ENCODE data around the gene OLFM1. TPM values are rescaled to one million over a fixed set of nuclear protein-coding genes. Genes with fewer than 3 reads are reported as not detected.
"Not testable (repeated sequence)": the region's sequence is repeated elsewhere in the genome, so short reads cannot be mapped to it uniquely, and the experiment has no call there.

The OLFM1 gene
- total RNA-seq, 2 experiments from 2014 or later = 0.30 TPM; not detected in 1

GRCh38 chr9:135136991-135137832 lies 49.7 kb downstream of the OLFM1 start:
- no peak for DNase-seq
- Mint-ChIP-seq H3K9me3 (ENCODE audit: low read depth) (no peaks in the 10 kb centered on the region), H3K4me3 (no peak overlapping the region), H3K27me3 (no peaks in the 10 kb centered on the region), H3K36me3 (no peaks in the 10 kb centered on the region), H3K27ac (no peak overlapping the region), H3K4me1 (no peaks in the 10 kb centered on the region)
- CTCF ChIA-PET = no interaction called here
- no peak for ATAC-seq

- DNase-seq (no peak), ATAC-seq (no peak)
- Mint-ChIP-seq H3K27ac (no peak overlapping the region), H3K4me1 (no peaks in the 10 kb centered on the region), H3K9me3 (ENCODE audit: low read depth) (no peaks in the 10 kb centered on the region), H3K4me3 (no peak overlapping the region), H3K36me3 (no peaks in the 10 kb centered on the region), H3K27me3 (no peaks in the 10 kb centered on the region)
- CTCF ChIA-PET = no interaction called here
Observed at GRCh38 chr9:135138078-135138855, 50.8 kb downstream of the OLFM1 start.

- CTCF ChIA-PET = no interaction called here
- ATAC-seq (no peak), DNase-seq (no peak)
- Mint-ChIP-seq H3K36me3 (no peaks in the 10 kb centered on the region), H3K4me1 (no peaks in the 10 kb centered on the region), H3K4me3 (no peak overlapping the region), H3K27me3 (no peaks in the 10 kb centered on the region), H3K9me3 (ENCODE audit: low read depth) (no peaks in the 10 kb centered on the region), H3K27ac (no peak overlapping the region)
Observed at GRCh38 chr9:135139366-135139959, 52.0 kb downstream of the OLFM1 start.

GRCh38 chr9:135141183-135141774 lies 53.8 kb downstream of the OLFM1 start:
- H3K4me1 Mint-ChIP-seq = no peaks in the 10 kb centered on the region
- H3K36me3 Mint-ChIP-seq = no peaks in the 10 kb centered on the region
- no peaks in the 10 kb centered on the region for H3K9me3 Mint-ChIP-seq (ENCODE audit: low read depth)
- no peak overlapping the region for H3K27ac Mint-ChIP-seq
- CTCF ChIA-PET = no interaction called here
- H3K4me3 Mint-ChIP-seq = no peak overlapping the region
- no peak for DNase-seq
- no peaks in the 10 kb centered on the region for H3K27me3 Mint-ChIP-seq
- no peak for ATAC-seq

- no peaks in the 10 kb centered on the region for H3K36me3 Mint-ChIP-seq
- no peak overlapping the region for H3K4me3 Mint-ChIP-seq
- CTCF ChIA-PET = no interaction called here
- H3K9me3 Mint-ChIP-seq (ENCODE audit: low read depth) = no peaks in the 10 kb centered on the region
- H3K27ac Mint-ChIP-seq = no peak overlapping the region
- ATAC-seq = no peak
- H3K27me3 Mint-ChIP-seq = no peaks in the 10 kb centered on the region
- H3K4me1 Mint-ChIP-seq = no peaks in the 10 kb centered on the region
- DNase-seq = no peak
Observed at GRCh38 chr9:135144581-135145170, 57.2 kb downstream of the OLFM1 start.

GRCh38 chr9:135145312-135145711 lies 57.8 kb downstream of the OLFM1 start:
- H3K9me3 Mint-ChIP-seq (ENCODE audit: low read depth) = no peaks in the 10 kb centered on the region
- CTCF ChIA-PET = no interaction called here

GRCh38 chr9:135146241-135146640 lies 58.8 kb downstream of the OLFM1 start:
- Mint-ChIP-seq H3K4me3 (no peak overlapping the region), H3K9me3 (ENCODE audit: low read depth) (no peaks in the 10 kb centered on the region), H3K4me1 (no peaks in the 10 kb centered on the region), H3K27ac (no peak overlapping the region), H3K36me3 (no peaks in the 10 kb centered on the region), H3K27me3 (no peaks in the 10 kb centered on the region)
- CTCF ChIA-PET = no interaction called here
- ATAC-seq (no peak), DNase-seq (no peak)

More at GRCh38 chr9:135145312-135145711, 57.8 kb downstream of the OLFM1 start:
- Mint-ChIP-seq H3K4me3 (no peak overlapping the region), H3K4me1 (no peaks in the 10 kb centered on the region), H3K36me3 (no peaks in the 10 kb centered on the region), H3K27me3 (no peaks in the 10 kb centered on the region), H3K27ac (no peak overlapping the region)
- DNase-seq = no peak
- ATAC-seq = no peak

GRCh38 chr9:135146766-135147473 lies 59.5 kb downstream of the OLFM1 start:
- Mint-ChIP-seq H3K27me3 (no peaks in the 10 kb centered on the region), H3K9me3 (ENCODE audit: low read depth) (no peaks in the 10 kb centered on the region), H3K36me3 (no peaks in the 10 kb centered on the region), H3K4me1 (no peaks in the 10 kb centered on the region), H3K4me3 (no peak overlapping the region), H3K27ac (no peak overlapping the region)
- ATAC-seq (no peak), DNase-seq (no peak)
- CTCF ChIA-PET = no interaction called here

GRCh38 chr9:135147474-135147805 lies 60.0 kb downstream of the OLFM1 start:
- Mint-ChIP-seq H3K36me3 (no peaks in the 10 kb centered on the region), H3K9me3 (ENCODE audit: low read depth) (no peaks in the 10 kb centered on the region), H3K4me3 (no peak overlapping the region), H3K4me1 (no peaks in the 10 kb centered on the region), H3K27ac (no peak overlapping the region), H3K27me3 (no peaks in the 10 kb centered on the region)
- CTCF ChIA-PET = no interaction called here
- no peak for DNase-seq
- no peak for ATAC-seq

GRCh38 chr9:135147938-135148337 lies 60.5 kb downstream of the OLFM1 start:
- H3K4me1 Mint-ChIP-seq = no peaks in the 10 kb centered on the region
- CTCF ChIA-PET = no interaction called here
- H3K27me3 Mint-ChIP-seq = no peaks in the 10 kb centered on the region
- no peak overlapping the region for H3K27ac Mint-ChIP-seq
- H3K4me3 Mint-ChIP-seq = no peak overlapping the region
- H3K9me3 Mint-ChIP-seq (ENCODE audit: low read depth) = no peaks in the 10 kb centered on the region
- DNase-seq = no peak
- no peak for ATAC-seq
- no peaks in the 10 kb centered on the region for H3K36me3 Mint-ChIP-seq

GRCh38 chr9:135148386-135148785 lies 60.9 kb downstream of the OLFM1 start:
- Mint-ChIP-seq H3K27me3 (no peaks in the 10 kb centered on the region), H3K4me1 (no peaks in the 10 kb centered on the region), H3K9me3 (ENCODE audit: low read depth) (no peaks in the 10 kb centered on the region), H3K4me3 (no peak overlapping the region), H3K36me3 (no peaks in the 10 kb centered on the region), H3K27ac (no peak overlapping the region)
- DNase-seq (no peak), ATAC-seq (no peak)
- CTCF ChIA-PET = no interaction called here

- H3K27ac Mint-ChIP-seq; H3K36me3 Mint-ChIP-seq; DNase-seq; CTCF ChIA-PET; H3K4me3 Mint-ChIP-seq; H3K27me3 Mint-ChIP-seq; ATAC-seq; H3K4me1 Mint-ChIP-seq; H3K9me3 Mint-ChIP-seq (ENCODE audit: low read depth): not testable (repeated sequence)
Observed at GRCh38 chr9:135149901-135150300, 62.4 kb downstream of the OLFM1 start.

GRCh38 chr9:135150981-135151380 lies 63.5 kb downstream of the OLFM1 start:
- CTCF ChIA-PET = no interaction called here
- Mint-ChIP-seq H3K4me1 (no peaks in the 10 kb centered on the region), H3K4me3 (no peak overlapping the region), H3K9me3 (ENCODE audit: low read depth) (no peaks in the 10 kb centered on the region), H3K27ac (no peak overlapping the region), H3K36me3 (no peaks in the 10 kb centered on the region), H3K27me3 (no peaks in the 10 kb centered on the region)
- ATAC-seq (no peak), DNase-seq (no peak)

Measured in activated CD8-positive, alpha-beta memory T cell treated with anti-CD3 and anti-CD28 coated beads, Interleukin-2, amount 10 ng/mL, durations not matched to agents 7 days and 5 days (primary cell).